ENCODE measurements around the gene BEST2.

Gene BEST2

DNA sequence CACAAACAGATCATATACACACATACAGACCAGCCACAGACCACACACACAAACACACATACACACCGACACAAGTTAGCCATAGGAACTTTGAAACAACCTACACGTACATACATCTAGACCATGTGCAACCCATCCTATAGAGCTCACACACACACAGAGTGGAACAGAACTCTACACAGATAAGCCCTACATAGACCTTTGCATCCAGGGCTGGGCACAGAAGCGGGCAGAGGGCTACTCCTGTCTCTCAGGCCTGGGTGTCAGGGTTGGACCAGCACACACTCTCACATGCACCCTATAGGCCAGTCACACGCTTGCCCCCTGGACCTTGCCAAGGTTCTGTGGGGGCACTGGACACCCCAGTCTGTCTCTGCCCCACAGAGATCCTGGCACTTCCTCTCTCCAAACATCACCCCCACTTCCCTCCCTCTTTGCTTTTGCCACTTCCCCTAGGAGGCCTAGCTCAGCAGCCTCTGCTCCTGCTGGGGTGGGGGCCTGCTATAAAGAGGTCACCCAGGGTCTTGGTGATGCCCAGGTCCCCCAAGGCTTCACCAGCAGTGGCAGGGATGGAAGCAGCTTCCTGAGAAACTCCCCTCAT, 33.9 kb downstream of the BEST2 start:
- no peak overlapping the region for H3K4me3 ChIP-seq (ENCODE audit: low read depth, low read length)

DNA sequence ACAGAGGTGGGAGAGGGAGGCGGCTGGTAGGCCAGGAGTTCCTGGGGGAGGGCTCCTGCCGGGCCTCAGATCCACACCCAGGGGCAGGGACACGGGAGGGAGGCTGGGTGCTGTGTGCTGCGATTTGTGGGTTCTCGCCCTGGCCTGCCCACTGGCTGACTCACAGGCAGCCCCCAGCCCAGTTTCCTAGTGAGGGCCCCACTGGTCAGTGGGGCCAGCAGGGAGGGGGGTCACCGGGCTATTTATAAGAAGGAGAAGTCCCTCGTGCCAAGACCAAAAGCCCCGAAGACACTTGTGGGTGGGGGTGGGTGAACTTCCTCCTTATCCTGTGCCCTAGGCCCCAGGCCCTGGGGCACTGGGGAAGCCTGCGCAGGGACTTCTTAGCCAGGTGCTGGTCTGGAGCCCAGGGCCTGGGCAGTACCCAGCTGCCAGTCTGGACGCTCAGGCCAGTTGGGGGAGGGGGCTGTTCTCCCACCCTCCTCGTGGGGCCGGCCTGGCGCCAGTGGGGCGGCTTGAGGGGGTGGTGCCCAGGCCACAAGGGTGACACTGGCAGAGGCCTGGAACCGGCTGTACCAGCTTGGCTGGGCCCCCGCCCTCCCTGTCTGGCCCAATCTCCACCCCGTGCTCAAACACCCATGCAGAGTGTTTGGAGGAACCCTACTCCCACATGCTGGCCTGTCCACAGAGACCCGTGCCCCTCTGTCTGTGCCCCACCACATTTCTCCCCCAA, 34.7 kb downstream of the BEST2 start:
- no peak overlapping the region for H3K4me3 ChIP-seq (ENCODE audit: low read depth, low read length)

DNA sequence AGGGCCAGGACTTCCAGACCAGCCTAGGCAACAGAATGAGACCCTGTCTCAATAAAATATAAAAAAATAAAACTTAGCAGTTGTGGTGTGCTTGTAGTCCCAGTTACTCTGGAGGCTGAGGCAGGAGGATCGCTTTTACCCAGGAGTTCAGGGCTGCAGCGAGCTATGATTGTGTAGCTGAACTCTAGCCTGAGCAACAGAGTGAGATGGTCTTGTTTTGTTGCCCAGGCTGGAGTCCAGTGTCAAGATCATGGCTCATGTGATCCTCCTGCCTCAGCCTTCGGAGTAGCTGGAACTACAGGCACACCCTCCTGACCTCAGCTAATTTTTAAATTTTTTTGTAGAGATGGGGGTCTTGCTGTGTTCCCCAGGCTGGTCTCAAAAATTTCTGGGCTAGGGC, 35.4 kb downstream of the BEST2 start:
- H3K4me3 ChIP-seq (ENCODE audit: low read depth, low read length) = no peak overlapping the region

DNA sequence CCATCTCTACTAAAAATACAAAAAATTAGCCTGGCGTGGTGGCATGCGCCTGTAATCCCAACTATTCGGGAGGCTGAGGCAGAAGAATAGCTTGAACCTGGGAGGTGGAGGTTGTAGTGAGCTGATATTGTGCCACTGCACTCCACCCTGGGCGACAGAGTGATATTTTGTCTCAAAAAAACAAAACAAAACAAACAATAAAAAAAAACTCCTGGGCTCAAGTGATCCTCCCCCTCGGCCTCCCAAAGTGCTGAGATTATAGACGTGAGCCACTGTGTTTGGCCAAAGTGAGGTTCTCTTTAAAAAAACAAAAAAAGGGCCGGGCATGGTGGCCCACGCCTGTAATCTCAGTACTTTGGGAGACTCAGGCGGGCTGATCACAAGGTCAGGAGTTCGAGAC, 35.9 kb downstream of the BEST2 start:
- H3K4me3 ChIP-seq (ENCODE audit: low read depth, low read length) = no peak overlapping the region

DNA sequence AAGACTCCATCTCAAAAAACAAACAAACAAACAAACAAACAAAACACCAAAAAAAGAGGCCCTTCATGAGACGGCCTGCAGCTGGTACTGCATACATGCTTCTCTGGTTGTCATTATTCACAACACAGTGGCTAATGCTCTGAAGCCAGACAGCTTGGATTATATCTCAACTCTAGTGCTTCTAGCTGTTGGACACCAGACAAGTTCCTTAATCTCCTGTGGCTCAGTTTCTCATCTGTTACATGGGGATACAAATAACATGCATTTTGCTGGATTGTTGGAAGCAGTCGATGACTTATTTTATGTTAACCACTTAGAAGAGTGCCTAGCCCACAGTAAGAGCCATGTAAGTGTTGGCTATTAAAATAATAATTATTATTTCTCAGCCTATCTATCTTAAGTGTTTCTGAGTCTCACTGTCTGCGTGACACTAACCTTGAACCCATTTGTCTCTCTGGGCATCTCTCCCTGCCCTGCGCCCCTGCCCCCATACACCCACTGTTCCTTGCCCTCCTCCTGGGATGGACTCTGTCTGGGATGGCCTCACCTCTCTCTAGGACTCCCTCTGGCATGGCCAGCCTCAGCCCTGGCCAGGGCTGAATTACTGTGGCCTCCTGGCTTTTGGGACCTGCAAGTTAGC, 36.6 kb downstream of the BEST2 start:
- no peak overlapping the region for H3K4me3 ChIP-seq (ENCODE audit: low read depth, low read length)

DNA sequence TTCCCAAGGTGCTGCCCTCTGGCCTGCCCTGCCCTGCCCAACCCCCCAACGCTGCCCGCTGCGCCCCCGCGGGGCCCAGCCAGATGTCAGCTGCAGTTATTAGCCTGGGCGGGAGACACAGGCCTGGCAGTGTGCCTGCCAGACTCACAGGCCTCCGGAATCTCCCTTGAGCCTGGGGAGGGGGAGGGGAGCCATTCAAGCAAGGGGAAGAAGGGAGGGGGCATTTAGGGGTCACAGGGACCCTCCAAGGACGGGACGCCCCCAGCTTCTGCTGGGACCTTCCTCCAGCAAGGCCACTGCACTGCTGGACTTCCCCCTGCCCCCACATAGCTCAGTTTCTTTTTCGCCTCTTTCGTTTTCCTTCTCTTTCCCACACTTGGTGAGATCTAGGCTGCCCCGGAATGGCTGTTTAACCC, 37.1 kb downstream of the BEST2 start:
- H3K4me3 ChIP-seq (ENCODE audit: low read depth, low read length) = no peak overlapping the region

DNA sequence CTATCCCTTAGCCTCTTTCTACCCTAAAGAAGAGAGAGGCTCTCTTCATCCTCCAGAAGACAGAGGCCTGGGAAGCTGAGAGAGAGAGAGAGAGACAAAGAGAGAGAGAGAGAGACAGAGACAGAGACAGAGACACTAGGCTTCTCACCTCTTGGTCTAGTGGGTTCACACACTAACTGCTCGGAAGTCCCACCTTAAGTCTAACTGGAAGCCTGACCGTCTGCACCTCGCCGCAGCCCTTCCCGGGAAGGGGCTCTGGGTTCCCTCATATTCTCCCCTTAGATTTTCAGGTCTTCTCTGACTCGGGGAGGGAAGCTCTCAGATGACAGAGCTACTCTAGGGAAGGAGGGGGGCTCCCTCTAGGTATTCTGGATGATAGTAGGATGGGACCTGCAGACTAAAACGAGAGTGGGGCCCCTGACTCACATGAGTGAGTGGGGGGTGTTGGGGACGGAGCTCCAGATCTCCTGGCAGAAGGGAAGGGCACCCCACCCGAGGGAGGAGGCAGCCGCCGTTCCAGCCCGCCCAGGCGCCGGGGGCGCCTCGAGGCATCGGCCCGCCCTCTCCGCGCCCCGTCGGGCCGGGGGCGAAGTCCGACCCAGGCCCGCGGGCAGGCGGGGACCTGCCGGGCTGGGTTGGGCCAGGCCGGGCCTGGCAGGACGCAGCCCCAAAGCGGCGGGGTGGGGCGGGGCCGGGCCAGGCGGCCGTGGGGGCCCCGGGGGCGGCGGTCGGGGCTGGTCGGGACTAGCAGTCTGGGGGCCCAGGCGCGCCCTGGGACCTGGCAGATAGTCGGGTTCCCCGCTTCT, 37.7 kb downstream of the BEST2 start:
- H3K4me3 ChIP-seq (ENCODE audit: low read depth, low read length) = peak overlapping the region; percentile 35

DNA sequence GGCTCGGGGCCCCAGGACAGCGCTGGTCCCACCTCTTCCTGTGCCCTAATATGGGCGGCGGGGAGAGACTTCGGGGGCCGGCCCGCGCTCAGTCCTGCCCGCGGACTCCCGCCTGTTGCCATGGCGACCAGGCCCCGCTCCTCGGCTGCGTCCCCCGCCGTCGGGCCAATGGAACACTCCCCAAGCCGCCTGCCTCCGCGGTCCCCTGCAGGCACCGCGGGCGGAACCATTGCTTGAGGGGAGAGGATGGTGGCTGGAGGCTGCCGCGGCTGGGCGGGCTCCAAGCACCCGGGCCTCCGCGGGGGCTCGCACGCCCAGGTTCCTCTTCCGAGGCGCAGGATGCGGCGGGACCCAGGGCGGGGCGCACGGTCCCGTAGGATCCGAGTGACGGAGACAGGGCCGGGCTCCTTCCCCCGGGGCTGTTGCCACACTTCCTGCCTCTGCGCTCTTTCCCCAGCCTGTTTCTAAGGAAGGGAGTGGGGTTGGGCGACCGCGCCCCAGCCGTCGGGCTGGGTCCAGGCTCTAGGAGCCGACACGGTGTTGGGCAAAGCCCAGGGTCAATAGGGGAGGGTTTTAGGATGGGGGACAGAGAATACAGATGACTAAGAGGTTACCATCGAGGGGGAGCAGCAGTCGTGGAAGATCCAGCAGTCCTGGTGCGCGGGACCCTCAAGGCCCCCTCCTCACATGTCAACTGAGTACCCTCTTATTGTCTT, 38.5 kb downstream of the BEST2 start:
- H3K4me3 ChIP-seq (ENCODE audit: low read depth, low read length) = peak overlapping the region; percentile 5

DNA sequence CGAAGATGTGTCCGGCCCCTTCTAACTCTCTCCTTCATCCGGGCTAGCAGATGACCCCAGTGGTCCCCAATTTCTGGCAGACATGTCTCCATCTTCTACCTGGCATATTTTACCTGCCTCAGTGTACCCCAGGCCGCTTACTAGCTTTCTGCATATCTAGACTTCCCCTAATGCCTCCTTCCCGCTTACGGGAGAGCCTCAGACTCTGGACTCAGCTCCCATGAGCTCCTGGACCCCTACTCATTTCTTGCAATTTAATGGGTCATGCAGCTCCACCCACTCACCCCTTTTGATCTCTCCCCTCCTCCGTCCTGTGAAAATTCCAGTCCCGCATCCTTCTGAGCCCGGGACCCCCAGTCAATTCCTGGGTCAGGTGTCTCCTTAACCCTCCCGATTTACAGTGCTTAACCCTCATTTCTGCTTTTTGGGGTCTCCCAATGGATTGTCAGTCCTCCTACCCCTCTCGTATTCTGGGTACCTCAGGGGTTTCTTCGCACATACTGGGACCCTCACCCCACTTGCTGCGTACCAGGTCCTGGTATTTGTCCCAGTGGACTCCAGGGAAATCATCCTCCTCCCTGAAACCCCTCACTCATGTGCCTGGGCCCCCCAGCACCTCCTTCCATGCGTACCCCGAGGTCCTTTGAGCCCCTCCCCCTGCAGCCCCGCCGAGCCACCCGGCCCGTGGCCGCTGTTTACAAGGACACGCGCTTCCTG, 39.2 kb downstream of the BEST2 start:
- H3K4me3 ChIP-seq (ENCODE audit: low read depth, low read length) = peak overlapping the region; percentile 69

DNA sequence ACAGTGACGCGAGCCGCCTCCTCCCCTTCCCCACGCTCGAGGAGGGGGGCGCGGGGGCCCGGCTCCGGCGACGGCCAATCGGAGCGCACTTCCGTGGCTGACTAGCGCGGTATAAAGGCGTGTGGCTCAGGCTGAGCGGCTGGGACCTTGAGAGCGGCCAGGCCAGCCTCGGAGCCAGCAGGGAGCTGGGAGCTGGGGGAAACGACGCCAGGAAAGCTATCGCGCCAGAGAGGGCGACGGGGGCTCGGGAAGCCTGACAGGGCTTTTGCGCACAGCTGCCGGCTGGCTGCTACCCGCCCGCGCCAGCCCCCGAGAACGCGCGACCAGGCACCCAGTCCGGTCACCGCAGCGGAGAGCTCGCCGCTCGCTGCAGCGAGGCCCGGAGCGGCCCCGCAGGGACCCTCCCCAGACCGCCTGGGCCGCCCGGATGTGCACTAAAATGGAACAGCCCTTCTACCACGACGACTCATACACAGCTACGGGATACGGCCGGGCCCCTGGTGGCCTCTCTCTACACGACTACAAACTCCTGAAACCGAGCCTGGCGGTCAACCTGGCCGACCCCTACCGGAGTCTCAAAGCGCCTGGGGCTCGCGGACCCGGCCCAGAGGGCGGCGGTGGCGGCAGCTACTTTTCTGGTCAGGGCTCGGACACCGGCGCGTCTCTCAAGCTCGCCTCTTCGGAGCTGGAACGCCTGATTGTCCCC, 39.9 kb downstream of the BEST2 start, which contains the start of gene JUNB:
JUNB (plus strand) TSS at position 142 of the 706 bp plus-strand sequence; CDS start at position 428, 286 bp downstream.
- H3K4me3 ChIP-seq (ENCODE audit: low read depth, low read length) = peak within 1 kb of the TSS; percentile 69

DNA sequence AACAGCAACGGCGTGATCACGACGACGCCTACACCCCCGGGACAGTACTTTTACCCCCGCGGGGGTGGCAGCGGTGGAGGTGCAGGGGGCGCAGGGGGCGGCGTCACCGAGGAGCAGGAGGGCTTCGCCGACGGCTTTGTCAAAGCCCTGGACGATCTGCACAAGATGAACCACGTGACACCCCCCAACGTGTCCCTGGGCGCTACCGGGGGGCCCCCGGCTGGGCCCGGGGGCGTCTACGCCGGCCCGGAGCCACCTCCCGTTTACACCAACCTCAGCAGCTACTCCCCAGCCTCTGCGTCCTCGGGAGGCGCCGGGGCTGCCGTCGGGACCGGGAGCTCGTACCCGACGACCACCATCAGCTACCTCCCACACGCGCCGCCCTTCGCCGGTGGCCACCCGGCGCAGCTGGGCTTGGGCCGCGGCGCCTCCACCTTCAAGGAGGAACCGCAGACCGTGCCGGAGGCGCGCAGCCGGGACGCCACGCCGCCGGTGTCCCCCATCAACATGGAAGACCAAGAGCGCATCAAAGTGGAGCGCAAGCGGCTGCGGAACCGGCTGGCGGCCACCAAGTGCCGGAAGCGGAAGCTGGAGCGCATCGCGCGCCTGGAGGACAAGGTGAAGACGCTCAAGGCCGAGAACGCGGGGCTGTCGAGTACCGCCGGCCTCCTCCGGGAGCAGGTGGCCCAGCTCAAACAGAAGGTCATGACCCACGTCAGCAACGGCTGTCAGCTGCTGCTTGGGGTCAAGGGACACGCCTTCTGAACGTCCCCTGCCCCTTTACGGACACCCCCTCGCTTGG, 40.7 kb downstream of the BEST2 start:
- peak overlapping the region; percentile 69 for H3K4me3 ChIP-seq (ENCODE audit: low read depth, low read length)

DNA sequence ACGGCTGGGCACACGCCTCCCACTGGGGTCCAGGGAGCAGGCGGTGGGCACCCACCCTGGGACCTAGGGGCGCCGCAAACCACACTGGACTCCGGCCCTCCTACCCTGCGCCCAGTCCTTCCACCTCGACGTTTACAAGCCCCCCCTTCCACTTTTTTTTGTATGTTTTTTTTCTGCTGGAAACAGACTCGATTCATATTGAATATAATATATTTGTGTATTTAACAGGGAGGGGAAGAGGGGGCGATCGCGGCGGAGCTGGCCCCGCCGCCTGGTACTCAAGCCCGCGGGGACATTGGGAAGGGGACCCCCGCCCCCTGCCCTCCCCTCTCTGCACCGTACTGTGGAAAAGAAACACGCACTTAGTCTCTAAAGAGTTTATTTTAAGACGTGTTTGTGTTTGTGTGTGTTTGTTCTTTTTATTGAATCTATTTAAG, 41.3 kb downstream of the BEST2 start:
- peak overlapping the region; percentile 69 for H3K4me3 ChIP-seq (ENCODE audit: low read depth, low read length)

DNA sequence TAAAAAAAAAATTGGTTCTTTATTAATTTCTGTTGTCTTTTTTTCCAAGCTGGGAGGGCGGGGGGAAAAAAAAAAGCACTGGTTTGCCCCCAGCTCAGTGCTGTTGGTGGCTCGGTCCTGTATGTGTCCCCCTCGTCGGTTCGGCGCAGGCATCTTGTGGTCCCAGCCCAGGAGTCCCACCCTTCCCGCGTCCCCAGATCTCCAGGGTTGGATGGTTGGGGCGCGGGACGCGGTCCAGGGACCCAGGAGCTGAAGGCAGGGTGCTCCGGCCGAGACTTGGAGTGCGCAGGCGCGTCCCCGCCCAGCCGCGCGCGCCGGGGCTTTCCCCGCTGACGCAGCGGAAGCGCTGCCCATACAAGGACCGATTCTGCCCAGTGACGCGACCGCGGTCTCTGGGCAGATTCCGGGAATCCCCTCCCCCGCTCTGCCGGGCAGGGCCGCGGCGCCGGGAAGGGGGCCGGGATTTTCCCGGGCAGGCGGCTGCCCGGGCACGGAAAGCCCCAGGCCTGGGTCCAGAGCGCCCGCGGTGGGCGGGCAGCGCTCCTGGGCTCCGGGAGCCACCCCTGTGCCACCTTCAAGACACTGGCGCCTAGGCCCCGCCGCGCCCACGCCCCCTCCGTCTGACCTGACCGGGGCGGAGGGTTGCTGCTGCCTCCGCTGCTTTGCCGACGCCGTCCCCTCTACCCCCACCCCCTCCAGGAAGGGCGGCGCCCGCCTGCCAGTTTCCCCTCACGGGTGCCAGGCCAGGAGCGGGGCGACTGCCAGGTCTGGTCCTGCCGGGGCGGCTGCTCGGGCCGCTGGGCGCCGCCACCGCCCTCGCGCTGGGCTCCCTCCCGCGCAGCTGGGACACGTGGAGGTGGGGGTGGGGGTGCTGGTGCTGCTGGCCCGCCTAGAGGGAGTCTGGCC, 42.0 kb downstream of the BEST2 start:
- peak overlapping the region; percentile 69 for H3K4me3 ChIP-seq (ENCODE audit: low read depth, low read length)

DNA sequence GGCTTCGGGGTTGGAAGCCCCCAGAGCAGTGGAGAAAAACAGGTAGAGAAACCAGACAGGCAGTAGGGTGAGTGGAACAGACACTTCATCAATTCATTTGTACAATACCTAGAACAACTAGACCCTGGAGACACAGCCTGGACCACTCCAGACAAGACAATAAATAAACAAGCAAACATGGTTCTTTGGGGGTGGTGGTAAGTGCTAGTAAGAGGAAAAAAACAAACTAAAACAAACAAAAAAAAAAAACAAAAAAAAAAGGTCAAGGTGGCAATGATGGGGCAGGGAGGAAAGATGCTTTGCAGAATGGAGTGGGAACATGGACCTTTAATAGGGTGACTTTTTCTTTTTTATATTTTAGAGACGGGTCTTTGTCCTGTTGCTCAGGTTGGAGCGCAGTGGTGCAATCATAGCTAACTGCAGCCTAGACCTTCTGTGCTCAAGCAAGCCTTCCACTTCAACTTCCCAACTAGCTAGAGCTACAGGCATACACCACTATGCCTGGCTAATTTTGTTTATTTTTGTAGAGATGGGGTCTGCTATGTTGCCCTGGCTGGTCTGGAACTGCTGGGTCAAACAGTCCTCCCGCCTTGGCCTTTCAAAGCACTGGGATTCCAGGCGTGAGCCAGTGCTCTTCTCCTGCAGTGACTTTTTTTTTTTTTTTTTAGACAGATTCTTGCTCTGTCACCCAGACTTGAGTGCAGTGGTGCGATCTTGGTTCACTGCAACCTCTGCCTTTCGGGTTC, 42.8 kb downstream of the BEST2 start:
- H3K4me3 ChIP-seq (ENCODE audit: low read depth, low read length) = peak overlapping the region; percentile 69

DNA sequence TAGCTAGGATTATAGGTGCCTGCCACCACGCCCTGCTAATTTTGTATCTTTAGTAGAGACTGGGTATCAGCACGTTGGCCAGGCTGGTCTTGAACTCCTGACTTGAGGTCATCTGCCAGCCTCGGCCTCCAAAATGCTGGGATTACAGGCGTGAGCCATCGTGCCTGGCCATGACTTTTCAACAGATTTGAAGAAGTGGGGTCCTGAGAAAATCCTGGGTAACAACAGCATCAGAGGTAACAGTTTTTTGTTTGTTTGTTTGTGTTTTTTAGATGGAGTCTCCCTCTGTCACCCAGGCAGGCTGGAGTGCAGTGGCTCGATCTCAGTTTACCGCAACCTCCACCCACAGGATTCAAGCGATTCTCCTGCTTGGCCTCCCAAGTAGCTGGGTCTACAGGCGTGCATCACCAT, 43.4 kb downstream of the BEST2 start:
- H3K4me3 ChIP-seq (ENCODE audit: low read depth, low read length) = no peak overlapping the region

DNA sequence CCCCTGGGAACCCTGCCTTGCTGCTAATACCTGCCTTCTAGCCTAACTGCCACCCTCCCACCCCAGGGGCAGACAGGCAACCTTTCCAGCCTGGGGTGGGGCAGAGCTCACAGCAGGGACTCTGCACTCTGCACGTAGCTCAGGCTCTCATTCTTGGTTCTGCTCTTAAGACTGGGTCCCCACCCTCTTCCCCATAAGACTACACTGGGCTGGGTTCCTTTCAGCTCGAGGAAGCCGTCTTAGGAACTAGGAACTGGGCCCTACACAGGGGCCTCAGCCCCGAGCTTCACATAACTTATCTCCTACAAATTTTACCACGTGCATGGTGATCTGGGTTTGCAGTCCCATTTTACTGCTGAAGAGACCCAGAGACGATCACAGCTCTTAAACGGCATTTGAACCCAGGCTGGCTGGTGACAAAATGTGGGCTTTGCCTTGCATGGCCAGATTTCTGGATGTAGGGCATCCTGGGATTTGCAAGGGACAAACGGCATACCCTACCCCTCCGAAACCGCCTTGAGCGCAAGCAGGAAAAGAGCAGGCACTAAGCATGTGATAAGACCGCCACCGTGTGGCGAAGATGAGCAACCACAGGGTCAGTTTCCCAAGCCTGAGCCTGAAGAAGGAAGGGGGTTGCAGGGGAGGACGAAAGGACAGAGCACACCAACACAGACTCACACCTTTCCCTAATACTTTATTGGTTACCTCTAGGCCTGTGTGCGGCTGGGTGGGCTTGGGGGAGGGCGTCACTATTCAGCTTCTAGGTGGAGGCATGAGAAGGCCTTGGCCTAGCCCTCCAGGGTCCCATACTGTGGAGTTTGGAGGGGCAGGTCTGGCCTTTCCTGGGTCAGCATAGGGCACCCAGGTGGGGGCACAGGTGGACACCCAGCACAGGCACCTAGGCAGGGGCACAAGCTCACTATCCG, 44.8 kb downstream of the BEST2 start:
- H3K4me3 ChIP-seq (ENCODE audit: low read depth, low read length) = no peak overlapping the region
